OCI-LY3 (cell line): ENCODE results near the gene ADM5.

Source experiments
- H2AFZ ChIP-seq: fragments of 200-600, 300-600 bp; shearing (Covaris generic); 2 replicates; pipeline ENCODE4 v1.6.0; 2014; ENCODE audit warnings: antibody characterized with exemption, low read depth, low read length
- H3K27ac ChIP-seq: fragments of 200-600, 300-600 bp; sonication (generic); 2 replicates; pipeline ENCODE4 v1.5.1; 2014; ENCODE audit warnings: mild to moderate bottlenecking, low read length, moderate library complexity, mixed read lengths
- H3K27me3 ChIP-seq: fragments of 200-600, 300-600 bp; sonication (generic); 2 replicates; pipeline ENCODE4 v1.6.1; 2014; ENCODE audit warnings: low read depth, low read length, mixed read lengths
- H3K36me3 ChIP-seq: fragments of 200-600, 300-600 bp; sonication (generic); replicated peaks from 2 replicates; pipeline ENCODE3; 2014; ENCODE audit warnings: low read depth, low read length, mixed read lengths
- H3K4me1 ChIP-seq: fragments of 300-600, 200-600 bp; sonication (generic); 2 replicates; pipeline ENCODE4 v1.6.1; 2014; ENCODE audit warnings: low read length, mixed read lengths
- H3K4me2 ChIP-seq: fragments of 200-600, 300-600 bp; sonication (generic); 2 replicates; pipeline ENCODE4 v1.6.1; 2014; ENCODE audit warnings: low read length, mixed read lengths
- H3K4me3 ChIP-seq: fragments of 300-600, 200-600 bp; sonication (generic); 2 replicates; pipeline ENCODE4 v1.5.1; 2014; ENCODE audit warnings: antibody characterized with exemption, mild to moderate bottlenecking, low read length, moderate library complexity
- H3K79me2 ChIP-seq: fragments of 300-600, 200-600 bp; shearing (Covaris generic); 2 replicates; pipeline ENCODE4 v1.6.1; 2014; ENCODE audit warnings: mild to moderate bottlenecking, low read length, mixed read lengths
- H3K9ac ChIP-seq: fragments of 300-600, 200-600 bp; shearing (Covaris generic); 2 replicates; pipeline ENCODE4 v1.6.0; 2014; ENCODE audit warnings: mild to moderate bottlenecking, low read length, moderate library complexity
- H3K9me3 ChIP-seq: fragments of 200-600, 300-600 bp; shearing (Covaris generic); 2 replicates; pipeline ENCODE4 v1.6.1; 2014; ENCODE audit warnings: low read length, mixed read lengths; ENCODE audit not compliant: insufficient read depth
- H4K20me1 ChIP-seq: fragments of 200-600, 300-600 bp; sonication (generic); 2 replicates; pipeline ENCODE4 v1.6.1; 2016; ENCODE audit warnings: low read length, mixed read lengths; ENCODE audit not compliant: insufficient read depth
- EZH2phosphoT487 ChIP-seq: fragments of 200-600 bp; shearing (Covaris generic); IDR thresholded peaks from 2 replicates; pipeline ENCODE4 v1.6.1; 2018; ENCODE audit warnings: antibody characterized with exemption, mixed run types, low read depth
- TF ChIP-seq, protein P1 (sequence below): fragments of 200-600, 300-600 bp; sonication (generic); IDR thresholded peaks from 2 replicates; pipeline ENCODE4 v1.5.1; 2014; ENCODE audit warnings: antibody characterized with exemption, low read length, low read depth

The ADM5 gene

DNA sequence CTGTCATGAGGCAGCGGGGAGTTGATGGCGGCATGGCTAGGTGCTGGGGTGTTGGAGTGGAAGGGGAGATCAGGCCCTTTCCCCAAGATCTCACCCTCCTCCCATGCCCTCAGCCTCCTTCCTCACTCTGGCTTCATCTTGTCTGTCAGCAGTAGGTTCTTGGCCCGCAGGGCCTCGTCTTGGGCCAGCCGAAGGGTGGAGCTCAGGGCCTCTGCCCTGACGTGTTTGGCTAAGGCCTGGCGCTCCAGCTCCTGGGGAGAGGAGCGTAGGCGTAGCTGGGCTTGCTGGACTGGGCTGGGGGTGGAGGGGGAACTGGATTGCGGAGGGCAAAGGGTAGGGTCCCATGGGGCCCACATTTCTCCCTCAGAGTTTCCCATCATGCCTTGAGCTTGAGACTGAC, 50.5 kb downstream of the ADM5 start:
- H3K9me3 ChIP-seq, result no peaks in the 10 kb centered on the region
- no peak overlapping the region for H2AFZ ChIP-seq
- no peaks in the 10 kb centered on the region for H3K27me3 ChIP-seq
- no peaks in the 10 kb centered on the region for H3K79me2 ChIP-seq
- H3K9ac ChIP-seq, result no peak overlapping the region
- no peak for TF ChIP-seq EZH2phosphoT487
- TF ChIP-seq, protein P1, sequence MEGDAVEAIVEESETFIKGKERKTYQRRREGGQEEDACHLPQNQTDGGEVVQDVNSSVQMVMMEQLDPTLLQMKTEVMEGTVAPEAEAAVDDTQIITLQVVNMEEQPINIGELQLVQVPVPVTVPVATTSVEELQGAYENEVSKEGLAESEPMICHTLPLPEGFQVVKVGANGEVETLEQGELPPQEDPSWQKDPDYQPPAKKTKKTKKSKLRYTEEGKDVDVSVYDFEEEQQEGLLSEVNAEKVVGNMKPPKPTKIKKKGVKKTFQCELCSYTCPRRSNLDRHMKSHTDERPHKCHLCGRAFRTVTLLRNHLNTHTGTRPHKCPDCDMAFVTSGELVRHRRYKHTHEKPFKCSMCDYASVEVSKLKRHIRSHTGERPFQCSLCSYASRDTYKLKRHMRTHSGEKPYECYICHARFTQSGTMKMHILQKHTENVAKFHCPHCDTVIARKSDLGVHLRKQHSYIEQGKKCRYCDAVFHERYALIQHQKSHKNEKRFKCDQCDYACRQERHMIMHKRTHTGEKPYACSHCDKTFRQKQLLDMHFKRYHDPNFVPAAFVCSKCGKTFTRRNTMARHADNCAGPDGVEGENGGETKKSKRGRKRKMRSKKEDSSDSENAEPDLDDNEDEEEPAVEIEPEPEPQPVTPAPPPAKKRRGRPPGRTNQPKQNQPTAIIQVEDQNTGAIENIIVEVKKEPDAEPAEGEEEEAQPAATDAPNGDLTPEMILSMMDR, result no peak
- peaks cover 4% of the 10 kb centered on the region for H3K4me1 ChIP-seq
- no peak overlapping the region for H3K4me3 ChIP-seq
- no peaks in the 10 kb centered on the region for H3K36me3 ChIP-seq
- H3K4me2 ChIP-seq, result no peak overlapping the region
- no peaks in the 10 kb centered on the region for H4K20me1 ChIP-seq
- no peak overlapping the region for H3K27ac ChIP-seq
